ENCODE results near the gene ASCL5.

ASCL5 gene

GRCh38 chr1:201126463-201126831 lies 537 bp downstream of the ASCL5 start:
- Mint-ChIP-seq H3K27me3 (ENCODE audit: low read depth, poor library complexity) (peaks cover 41% of the 10 kb centered on the region), H3K4me1 (peaks cover 30% of the 10 kb centered on the region), H3K9me3 (peaks cover 4% of the 10 kb centered on the region), H3K27ac (no peak overlapping the region), H3K4me3 (no peak overlapping the region), H3K36me3 (ENCODE audit: low read depth) (peaks cover 2% of the 10 kb centered on the region)
- TF ChIP-seq, protein P1, sequence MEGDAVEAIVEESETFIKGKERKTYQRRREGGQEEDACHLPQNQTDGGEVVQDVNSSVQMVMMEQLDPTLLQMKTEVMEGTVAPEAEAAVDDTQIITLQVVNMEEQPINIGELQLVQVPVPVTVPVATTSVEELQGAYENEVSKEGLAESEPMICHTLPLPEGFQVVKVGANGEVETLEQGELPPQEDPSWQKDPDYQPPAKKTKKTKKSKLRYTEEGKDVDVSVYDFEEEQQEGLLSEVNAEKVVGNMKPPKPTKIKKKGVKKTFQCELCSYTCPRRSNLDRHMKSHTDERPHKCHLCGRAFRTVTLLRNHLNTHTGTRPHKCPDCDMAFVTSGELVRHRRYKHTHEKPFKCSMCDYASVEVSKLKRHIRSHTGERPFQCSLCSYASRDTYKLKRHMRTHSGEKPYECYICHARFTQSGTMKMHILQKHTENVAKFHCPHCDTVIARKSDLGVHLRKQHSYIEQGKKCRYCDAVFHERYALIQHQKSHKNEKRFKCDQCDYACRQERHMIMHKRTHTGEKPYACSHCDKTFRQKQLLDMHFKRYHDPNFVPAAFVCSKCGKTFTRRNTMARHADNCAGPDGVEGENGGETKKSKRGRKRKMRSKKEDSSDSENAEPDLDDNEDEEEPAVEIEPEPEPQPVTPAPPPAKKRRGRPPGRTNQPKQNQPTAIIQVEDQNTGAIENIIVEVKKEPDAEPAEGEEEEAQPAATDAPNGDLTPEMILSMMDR (IDR thresholded peaks at IDR 0.05), result no peak
- no peak for DNase-seq

DNA sequence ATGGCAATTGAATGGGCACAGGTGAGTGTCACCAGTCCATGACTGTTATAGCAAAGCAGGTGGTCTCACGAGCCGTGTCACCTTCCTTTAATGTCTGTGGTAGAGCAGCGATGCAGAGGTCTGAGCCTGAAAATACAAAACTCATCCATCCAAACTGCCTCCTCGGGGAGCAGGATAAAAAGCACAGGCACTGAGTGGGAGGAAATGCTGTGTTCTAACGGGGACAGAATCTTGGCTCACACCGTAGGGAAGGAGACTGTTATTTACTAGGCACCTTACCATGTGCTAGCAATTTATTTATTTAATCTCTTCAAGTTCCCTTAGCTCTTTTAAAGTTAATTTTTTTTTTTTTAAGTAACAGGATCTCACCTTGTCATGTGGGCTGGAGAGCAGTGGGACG lies 1.2 kb downstream of the ASCL5 start:
- H3K27me3 Mint-ChIP-seq (ENCODE audit: low read depth, poor library complexity), result peaks cover 41% of the 10 kb centered on the region
- H3K4me1 Mint-ChIP-seq, result peaks cover 26% of the 10 kb centered on the region
- H3K9me3 Mint-ChIP-seq, result peaks cover 4% of the 10 kb centered on the region
- no peak overlapping the region for H3K4me3 Mint-ChIP-seq
- H3K27ac Mint-ChIP-seq, result no peak overlapping the region
- TF ChIP-seq, protein P1 (IDR thresholded peaks at IDR 0.05), result no peak
- no peaks in the 10 kb centered on the region for H3K36me3 Mint-ChIP-seq (ENCODE audit: low read depth)
- DNase-seq, result no peak

GRCh38 chr1:201125019-201125418 lies 2.0 kb downstream of the ASCL5 start:
- no peak for DNase-seq
- no peak overlapping the region for H3K27ac Mint-ChIP-seq

GRCh38 chr1:201123866-201124265 lies 3.1 kb downstream of the ASCL5 start:
- H3K9me3 Mint-ChIP-seq, result no peaks in the 10 kb centered on the region
- peaks cover 26% of the 10 kb centered on the region for H3K4me1 Mint-ChIP-seq
- peaks cover 51% of the 10 kb centered on the region for H3K27me3 Mint-ChIP-seq (ENCODE audit: low read depth, poor library complexity)

More at GRCh38 chr1:201125019-201125418, 2.0 kb downstream of the ASCL5 start:
- Mint-ChIP-seq H3K36me3 (ENCODE audit: low read depth) (no peaks in the 10 kb centered on the region), H3K9me3 (peaks cover under 1% of the 10 kb centered on the region), H3K4me1 (peaks cover 26% of the 10 kb centered on the region), H3K4me3 (no peak overlapping the region), H3K27me3 (ENCODE audit: low read depth, poor library complexity) (peaks cover 44% of the 10 kb centered on the region)
- TF ChIP-seq, protein P1 (IDR thresholded peaks at IDR 0.05), result no peak

DNA sequence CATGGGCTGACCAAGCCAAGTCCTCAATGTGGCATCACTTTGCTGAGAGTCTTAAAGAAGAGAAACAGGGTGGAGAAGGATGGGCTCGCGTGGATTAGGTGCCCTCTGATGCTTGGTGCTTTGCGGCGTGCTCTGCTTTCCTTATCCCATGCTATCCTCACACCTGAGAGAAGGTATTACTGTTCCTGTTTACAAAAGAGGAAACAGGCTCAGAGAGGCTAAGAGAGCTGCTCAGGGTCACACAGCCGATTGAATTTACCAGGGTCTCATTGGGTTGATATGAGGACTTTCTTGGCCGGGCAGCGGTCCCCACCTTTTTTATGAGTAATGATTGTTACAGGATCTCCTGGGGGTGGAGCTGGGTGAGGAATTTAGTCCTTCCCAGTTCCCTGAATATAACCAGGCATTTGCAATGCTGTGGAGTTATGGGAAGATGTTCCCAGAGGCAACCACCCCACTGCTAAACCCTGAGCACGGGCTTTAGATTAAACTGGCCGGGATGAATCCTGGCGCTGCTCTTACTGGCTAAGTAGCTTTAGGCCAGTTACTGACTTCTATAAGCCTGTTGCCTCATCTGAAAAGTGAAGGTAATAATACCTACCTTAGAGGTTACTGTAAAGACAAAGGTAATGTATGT lies 4.5 kb downstream of the ASCL5 start:
- Mint-ChIP-seq H3K9me3 (no peaks in the 10 kb centered on the region), H3K27ac (no peak overlapping the region), H3K4me1 (peaks cover 16% of the 10 kb centered on the region), H3K4me3 (no peak overlapping the region), H3K36me3 (ENCODE audit: low read depth) (no peaks in the 10 kb centered on the region), H3K27me3 (ENCODE audit: low read depth, poor library complexity) (peaks cover 62% of the 10 kb centered on the region)
- DNase-seq, result no peak
- TF ChIP-seq, protein P1 (IDR thresholded peaks at IDR 0.05), result no peak

More at GRCh38 chr1:201123866-201124265, 3.1 kb downstream of the ASCL5 start:
- H3K36me3 Mint-ChIP-seq (ENCODE audit: low read depth), result no peaks in the 10 kb centered on the region
- DNase-seq, result no peak
- no peak overlapping the region for H3K27ac Mint-ChIP-seq
- TF ChIP-seq, protein P1 (IDR thresholded peaks at IDR 0.05), result no peak
- no peak overlapping the region for H3K4me3 Mint-ChIP-seq
